Endothelial cell of umbilical vein (primary cell): ENCODE measurements around the gene THEMIS2. TPM values are rescaled to one million over a fixed set of nuclear protein-coding genes. Genes with fewer than 3 reads are reported as not detected.

ENCODE experiments used
- BruUV-seq: library from RNA; stranded (reverse); fragments of 400-500 nt; replicated peaks from 2 replicates; lab custom pipeline; 2021; lab: Mats Ljungman, UMichigan
- CTCF ChIA-PET: fragments of 300-600, 350-600 bp; sonication (Branson Sonifier 250); formaldehyde crosslinking; loops from one replicate; lab custom pipeline; 2021; ENCODE audit warnings: antibody characterized with exemption, inconsistent platforms; lab: Charles Lee
- POLR2A ChIA-PET: fragments of 300-600, 350-600 bp; sonication (Branson Sonifier 250); formaldehyde crosslinking; loops from one replicate; lab custom pipeline; 2021; ENCODE audit warnings: antibody characterized with exemption, inconsistent platforms; lab: Charles Lee
- DNase-seq: peaks from one replicate; pipeline ENCODE4 v3.0.0-alpha.2; 2011; ENCODE audit warnings: low read depth, low spot score
- FAIRE-seq: peaks from 2 replicates; lab custom pipeline; 2011; peaks lifted over from hg19 to GRCh38; lab: Jason Lieb, UNC
- H2AFZ ChIP-seq: 2 replicates; pipeline ENCODE4 v1.6.0; 2012; ENCODE audit warnings: low read depth, low read length, control low read depth, inconsistent platforms
- H3K27ac ChIP-seq: 2 replicates; pipeline ENCODE4 v1.5.1; 2011; ENCODE audit warnings: low read depth, mild to moderate bottlenecking, control low read depth, low read length, moderate library complexity; ENCODE audit not compliant: insufficient read depth
- H3K27me3 ChIP-seq, 2 experiments: 2 replicates each; pipeline versions ENCODE4 v1.6.0 to v1.6.1; 2011; ENCODE audit warnings: low read length in 2 of 2, mixed read lengths in 1 of 2; ENCODE audit not compliant: control insufficient read depth in 2 of 2, insufficient read depth in 2 of 2
- H3K36me3 ChIP-seq, 2 experiments: 2 replicates in 1 of 2; 3 replicates in 1 of 2; pipeline ENCODE4 v1.5.1; 2011; ENCODE audit warnings: low read length in 2 of 2, mild to moderate bottlenecking in 1 of 2, moderate library complexity in 1 of 2; ENCODE audit not compliant: control insufficient read depth in 2 of 2, insufficient read depth in 2 of 2; ENCODE audit errors: extremely low read depth in 1 of 2
- H3K4me1 ChIP-seq: 3 replicates; pipeline ENCODE4 v1.5.1; 2011; ENCODE audit warnings: mild to moderate bottlenecking, low read length; ENCODE audit not compliant: control insufficient read depth, insufficient read depth; ENCODE audit errors: extremely low read depth
- H3K4me2 ChIP-seq: 2 replicates; pipeline ENCODE4 v1.6.1; 2011; ENCODE audit warnings: low read length, control low read depth, mixed read lengths; ENCODE audit not compliant: insufficient read depth
- H3K4me3 ChIP-seq, 3 experiments: fragments of 200-600 bp in 1 of 3; sonication (generic), shearing (Covaris generic) in 1 of 3; replicated peaks in 1 of 3; 2 replicates each; pipeline ENCODE4 v1.5.1; 2011 to 2016; ENCODE audit warnings: control low read depth in 3 of 3, low read length in 3 of 3, mild to moderate bottlenecking in 2 of 3, inconsistent platforms in 1 of 3, low read depth in 1 of 3, moderate library complexity in 1 of 3; ENCODE audit not compliant: insufficient read depth in 1 of 3
- H3K79me2 ChIP-seq: 2 replicates; pipeline ENCODE4 v1.6.0; 2012; ENCODE audit warnings: low read length, inconsistent platforms; ENCODE audit not compliant: control insufficient read depth, insufficient read depth
- H3K9ac ChIP-seq: replicated peaks from 2 replicates; pipeline ENCODE3; 2011; ENCODE audit warnings: low read length, control low read depth; ENCODE audit not compliant: insufficient read depth; ENCODE audit errors: extremely low read depth
- H3K9me1 ChIP-seq: replicated peaks from 3 replicates; pipeline ENCODE4 v1.6.0; 2011; ENCODE audit warnings: mild to moderate bottlenecking, low read length; ENCODE audit not compliant: control insufficient read depth, insufficient read depth; ENCODE audit errors: extremely low read depth
- H3K9me3 ChIP-seq: replicated peaks from 2 replicates; pipeline ENCODE4 v1.5.1; 2012; ENCODE audit warnings: low read length, inconsistent platforms; ENCODE audit not compliant: control insufficient read depth, insufficient read depth
- H4K20me1 ChIP-seq: replicated peaks from 2 replicates; pipeline ENCODE3; 2011; ENCODE audit warnings: mild to moderate bottlenecking, low read length; ENCODE audit not compliant: control insufficient read depth, insufficient read depth; ENCODE audit errors: extremely low read depth
- CTCF ChIP-seq, 2 donors: IDR thresholded peaks; 1 replicate in 1 of 2; 2 replicates in 1 of 2; pipeline ENCODE4 v1.5.1; 2011; ENCODE audit warnings: low read length in 2 of 2, mild to moderate bottlenecking in 2 of 2, moderate library complexity in 2 of 2, control low read depth in 1 of 2, inconsistent platforms in 1 of 2, low read depth in 1 of 2; ENCODE audit not compliant: insufficient read depth in 1 of 2; ENCODE audit errors: extremely low read depth in 1 of 2
- FOS ChIP-seq: IDR thresholded peaks from 2 replicates; pipeline ENCODE4 v1.6.1; 2011; ENCODE audit warnings: mild to moderate bottlenecking, low read length, moderate library complexity, borderline replicate concordance; ENCODE audit not compliant: insufficient read depth
- GATA2 ChIP-seq: IDR thresholded peaks from 2 replicates; pipeline ENCODE4 v1.7.0; 2011; ENCODE audit warnings: low read depth, mild to moderate bottlenecking, moderate library complexity, mixed read lengths, low read length; ENCODE audit not compliant: insufficient read length, insufficient read depth
- MAX ChIP-seq: IDR thresholded peaks from 2 replicates; pipeline ENCODE4 v1.6.1; 2011; ENCODE audit not compliant: insufficient read depth, insufficient read length
- MYC ChIP-seq: IDR thresholded peaks from one replicate; pipeline ENCODE4 v1.6.1; 2011; ENCODE audit warnings: mild to moderate bottlenecking, low read depth, low read length
- dilution Hi-C: fragments of 300-500 bp; cut with MboI; formaldehyde crosslinking; loops from one replicate; pipeline ENCODE4 v1.15.0; 2019; ENCODE audit warnings: low sequenced_read_pairs; ENCODE audit not compliant: extremely low pct_ligation_motif_present
- intact Hi-C: fragments of 100-400 bp; cut with micrococcal nuclease; formaldehyde crosslinking; loops from one replicate; pipeline ENCODE4 v1.10.0; 2022
- polyA plus RNA-seq, 4 experiments: library from polyadenylated mRNA; depleted of rRNA in 3 of 4; stranded (reverse) in 3 of 4; unstranded in 1 of 4; fragments of >200 nt; gene quantifications; 2 replicates each; pipeline versions ENCODE4 v1.2.1 to v1.2.3, GENCODE V29; 2011 to 2012; ENCODE audit warnings: missing spikeins in 1 of 4
- total RNA-seq: library from RNA; stranded (reverse); gene quantifications from 2 replicates; pipeline ENCODE4 v1.2.3, GENCODE V29; 2021

THEMIS2 gene
- total and polyA plus RNA-seq, 2 donors (not counting 3 experiments of a cell fraction or from before 2014, with no cell fraction given): 11.1 to 15.7 TPM

- Histone ChIP-seq H3K79me2 (no peaks in the 10 kb centered on the region), H3K27me3 (no peaks in the 10 kb centered on the region), H2AFZ (no peak overlapping the region), H3K4me2 (no peak overlapping the region), H3K4me1 (peaks cover under 1% of the 10 kb centered on the region), H4K20me1 (no peaks in the 10 kb centered on the region), H3K4me3 (no peak overlapping the region), H3K9me3 (no peaks in the 10 kb centered on the region), H3K9me1 (no peaks in the 10 kb centered on the region), H3K9ac (no peak overlapping the region), H3K27ac (no peak overlapping the region), H3K36me3 (no peaks in the 10 kb centered on the region)
- POLR2A ChIA-PET: no interaction called here
- no TSS peak for BruUV-seq
- dilution Hi-C loops (no loop called here), intact Hi-C loops (loop anchor here (1.0 kb wide), 4 partner anchors 102 to 351 kb away; partner anchors contain the start of gene EYA3)
- CTCF ChIA-PET: interaction anchor here (0.5 to 3.9 kb wide), 56 partner anchors 7 to 1019 kb away, joined by 3 to 99 read pairs (median 4); partner anchors contain the start of genes EYA3, PPP1R8 and THEMIS2
- DNase-seq (peak; percentile 81), FAIRE-seq (peak; percentile 86)
- no peak for TF ChIP-seq MAX
- peak; percentile 93 to 97 for TF ChIP-seq CTCF (IDR thresholded peaks at IDR 0.05; ENCODE audit: extremely low read depth in 1 of 2, insufficient read depth in 1 of 2, low read depth in 1 of 2, low read length in 2 of 2)
- TF ChIP-seq MYC: no peak
- no peak for TF ChIP-seq GATA2
- TF ChIP-seq FOS: no peak
Measured at GRCh38 chr1:27858072-27858948, 14.0 kb upstream of the THEMIS2 start.
